Muscle layer of colon (tissue), 2 donors: ENCODE results near the gene RPL23.

Source experiments
- H3K27ac ChIP-seq: one replicate; pipeline ENCODE4 v1.7.0; 2013; ENCODE audit warnings: low read depth, mild to moderate bottlenecking, low read length, moderate library complexity
- H3K27me3 ChIP-seq, 2 donors: one replicate each; pipeline ENCODE4 v1.7.0; 2013; ENCODE audit warnings: low read length in 2 of 2, mild to moderate bottlenecking in 2 of 2; ENCODE audit not compliant: insufficient read depth in 2 of 2, control insufficient read depth in 1 of 2
- H3K36me3 ChIP-seq: one replicate; pipeline ENCODE4 v1.7.0; 2013; ENCODE audit warnings: mild to moderate bottlenecking, low read length; ENCODE audit not compliant: insufficient read depth
- H3K4me1 ChIP-seq: one replicate; pipeline ENCODE4 v1.7.0; 2013; ENCODE audit warnings: mild to moderate bottlenecking, low read length; ENCODE audit not compliant: insufficient read depth
- H3K4me3 ChIP-seq, 2 donors: one replicate each; pipeline ENCODE4 v1.7.0; 2013; ENCODE audit warnings: low read length in 2 of 2, low read depth in 1 of 2, mild to moderate bottlenecking in 1 of 2, moderate library complexity in 1 of 2
- H3K9ac ChIP-seq: one replicate; pipeline ENCODE4 v1.7.0; 2013; ENCODE audit warnings: low read length
- H3K9me3 ChIP-seq: one replicate; pipeline ENCODE4 v1.7.0; 2013; ENCODE audit warnings: mild to moderate bottlenecking, low read length
- donor health status: abdominal sarcoma.
- donor health status: Adenocarcinoma of cecum.

The RPL23 gene

DNA sequence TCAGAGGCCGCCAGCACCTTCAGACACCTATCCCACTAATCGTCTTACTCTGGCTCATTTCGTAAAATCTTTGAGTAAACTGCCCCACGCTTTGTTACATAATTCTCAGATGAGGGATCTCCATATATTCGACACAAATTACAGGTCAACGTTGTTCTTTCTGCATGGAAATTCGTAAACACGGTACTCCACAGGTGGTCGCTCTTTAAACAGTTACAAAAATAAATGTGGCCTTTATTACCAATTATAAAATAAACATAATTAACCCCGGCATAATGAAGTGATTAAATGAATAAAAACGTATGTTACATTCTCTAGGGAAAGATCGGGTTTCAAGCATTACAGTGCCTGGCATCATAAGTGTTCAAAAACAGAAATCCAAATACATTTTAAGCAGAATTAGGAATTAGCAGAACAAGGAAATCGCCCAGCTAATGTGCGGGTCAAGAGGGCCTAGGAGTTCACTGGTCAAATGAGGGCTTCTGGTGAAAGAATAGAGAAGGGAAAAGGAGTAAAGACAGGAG, 53.2 kb downstream of the RPL23 start:
- Histone ChIP-seq H3K4me1 (peaks cover 28% of the 10 kb centered on the region), H3K9ac (peak overlapping the region; percentile 32), H3K9me3 (no peaks in the 10 kb centered on the region), H3K27me3 (no peaks in the 10 kb centered on the region), H3K27ac (peak overlapping the region; percentile 86), H3K36me3 (peaks cover 31% of the 10 kb centered on the region), H3K4me3 (peak overlapping the region; percentile 55 to 61)

DNA sequence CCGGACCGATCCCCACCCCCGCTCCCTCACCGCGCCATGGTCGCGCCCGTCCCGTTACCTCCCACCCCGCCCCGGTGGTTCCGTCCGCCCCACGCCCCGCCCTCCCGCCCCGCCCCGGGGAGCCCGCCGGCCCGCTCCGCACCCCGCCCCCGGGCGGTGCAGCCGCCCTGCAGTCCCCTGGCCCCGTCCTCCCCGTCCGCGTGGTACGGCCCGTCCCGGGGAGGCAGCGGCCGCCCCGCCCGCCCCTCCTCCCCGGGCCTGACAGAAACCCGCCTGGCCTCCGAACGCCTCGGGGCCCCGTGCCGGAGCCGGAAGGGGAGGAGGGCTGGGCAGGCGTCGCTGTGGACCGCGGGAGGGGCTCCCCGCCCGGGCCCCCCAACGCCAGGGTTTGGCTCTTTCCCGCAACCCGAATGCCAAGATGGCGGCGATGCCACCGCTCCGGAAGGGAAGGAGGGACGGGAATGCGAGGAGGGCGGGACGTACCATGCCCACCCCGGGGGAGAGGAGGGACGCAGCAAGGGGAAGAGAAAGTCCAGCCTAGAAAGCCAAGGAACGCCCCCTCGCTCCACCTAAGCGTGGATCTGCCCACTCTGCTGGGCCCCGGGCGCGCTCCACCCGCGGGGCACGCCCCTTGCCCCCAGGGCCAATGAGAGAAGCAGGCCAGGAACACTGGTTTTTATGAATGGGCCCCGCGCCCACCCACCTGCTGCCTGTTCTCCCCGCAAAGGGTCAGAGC, 53.9 kb downstream of the RPL23 start, which contains the start of gene PIP4K2B:
TSS of gene PIP4K2B (minus strand) at position 56 of the 736 bp plus-strand sequence. CDS start 132 bp downstream, outside the sequence.
- Histone ChIP-seq H3K9me3 (no peaks in the 10 kb centered on the region), H3K4me1 (peaks cover 28% of the 10 kb centered on the region), H3K27me3 (no peaks in the 10 kb centered on the region), H3K27ac (peak within 1 kb of the TSS; percentile 86), H3K9ac (peak within 1 kb of the TSS; percentile 86), H3K36me3 (peaks cover 30% of the 10 kb centered on the region), H3K4me3 (peak within 1 kb of the TSS; percentile 66 to 86)

GRCh38 chr17:38798614-38799500, 54.7 kb downstream of the RPL23 start:
- peak overlapping the region; percentile 68 for H3K27ac ChIP-seq
- peak overlapping the region; percentile 66 to 86 for H3K4me3 ChIP-seq
- H3K36me3 ChIP-seq, result peaks cover 25% of the 10 kb centered on the region
- peaks cover 28% of the 10 kb centered on the region for H3K4me1 ChIP-seq
- H3K27me3 ChIP-seq, result no peaks in the 10 kb centered on the region
- H3K9ac ChIP-seq, result peak overlapping the region; percentile 86
- no peaks in the 10 kb centered on the region for H3K9me3 ChIP-seq
